ENCODE data around the gene GJB5. TPM values are rescaled to one million over a fixed set of nuclear protein-coding genes. Genes with fewer than 3 reads are reported as not detected.

GJB5 gene
- total and polyA plus RNA-seq, 9 of the 15 experiments (the other 6 are each of a cell fraction or from before 2014, with no cell fraction given), result 0.04 TPM; not detected in 8

DNA sequence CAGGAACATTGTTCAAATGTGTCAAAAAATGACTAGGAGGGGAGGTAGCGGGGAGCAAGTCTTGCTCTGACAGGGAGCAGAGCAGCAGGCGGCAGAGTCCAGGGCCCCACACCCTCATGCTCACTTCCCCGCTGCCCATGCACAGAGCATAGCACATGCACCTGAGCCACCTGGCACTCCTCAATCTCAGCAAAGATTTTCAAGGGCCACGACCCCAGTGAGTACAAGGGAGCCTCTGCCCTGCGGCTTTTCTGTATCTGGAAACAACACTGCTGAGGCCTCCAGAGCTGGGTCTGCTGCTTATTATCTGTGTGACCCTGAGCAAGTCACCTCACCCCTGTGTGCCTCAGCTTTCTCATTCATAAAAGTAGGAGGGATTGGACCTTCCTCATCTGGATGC lies 25.1 kb downstream of the GJB5 start (continued):
- TF ChIP-seq CBFB (CRISPR knock-in tag; IDR thresholded peaks at IDR 0.05), result no peak
- TF ChIP-seq ERF (CRISPR knock-in tag; IDR thresholded peaks at IDR 0.05), result no peak
- TF ChIP-seq RBM17 (IDR thresholded peaks at IDR 0.05; ENCODE audit: borderline replicate concordance, low read depth, low read length), result no peak
- no peak for TF ChIP-seq HNRNPH1 (optimal IDR thresholded peaks at IDR 0.05; ENCODE audit: low read depth, low read length)

DNA sequence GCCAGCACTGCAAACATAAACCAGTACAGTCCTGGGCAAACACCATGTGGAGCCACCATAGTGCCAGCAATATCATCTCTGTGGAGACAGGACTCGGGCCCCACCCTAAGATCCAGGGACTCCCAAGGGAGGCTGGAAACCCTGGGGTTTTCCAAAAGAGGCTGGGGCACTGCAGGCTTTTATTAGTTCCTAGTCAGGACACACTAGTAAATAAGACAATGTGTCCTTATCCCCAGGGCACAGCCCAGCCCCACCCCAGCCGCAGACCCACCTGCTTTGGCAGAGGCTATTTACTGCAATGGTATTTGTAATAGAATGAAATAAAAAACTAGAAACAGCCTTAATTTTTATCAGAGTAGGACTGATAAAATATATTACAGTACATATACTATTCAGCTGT lies 25.7 kb downstream of the GJB5 start:
- Histone ChIP-seq H3K4me2 (ENCODE audit: insufficient read depth, low read length) (no peak overlapping the region), H3K27ac (ENCODE audit: extremely low read depth, low read depth, low read length) (no peak overlapping the region)
- CTCF ChIA-PET (ENCODE audit: low intra/inter-chr PET ratio), result no interaction called here
- TF ChIP-seq ASH1L (IDR thresholded peaks at IDR 0.05; ENCODE audit: borderline replicate concordance, low read depth, partially characterized antibody) (no peak), TAF15 (IDR thresholded peaks at IDR 0.05; ENCODE audit: low read depth, low read length) (no peak), MYNN (IDR thresholded peaks at IDR 0.05) (no peak), MYNN (CRISPR knock-in tag; IDR thresholded peaks at IDR 0.05) (no peak), SMARCA4 (IDR thresholded peaks at IDR 0.05) (no peak), HNRNPUL1 (IDR thresholded peaks at IDR 0.05; ENCODE audit: low read length) (no peak), E2F3 (CRISPR knock-in tag; IDR thresholded peaks at IDR 0.05) (no peak), KDM4B (IDR thresholded peaks at IDR 0.05; ENCODE audit: borderline replicate concordance in 2 of 2, low read depth in 1 of 2) (no peak), XRCC5 (IDR thresholded peaks at IDR 0.05; ENCODE audit: low read depth, low read length) (no peak), CTBP1 (IDR thresholded peaks at IDR 0.05; ENCODE audit: borderline replicate concordance) (no peak), OTX1 (CRISPR knock-in tag; IDR thresholded peaks at IDR 0.05) (no peak), ZNF707 (CRISPR knock-in tag; conservative IDR thresholded peaks at IDR 0.05) (no peak), NFATC3 (IDR thresholded peaks at IDR 0.05) (no peak), ZNF644 (tag; IDR thresholded peaks at IDR 0.05; ENCODE audit: low read depth) (no peak), ZNF511 (CRISPR knock-in tag; IDR thresholded peaks at IDR 0.05) (no peak), MXI1 (IDR thresholded peaks at IDR 0.05; ENCODE audit: low read depth, low read length) (no peak)
- TF ChIP-seq, protein P1, sequence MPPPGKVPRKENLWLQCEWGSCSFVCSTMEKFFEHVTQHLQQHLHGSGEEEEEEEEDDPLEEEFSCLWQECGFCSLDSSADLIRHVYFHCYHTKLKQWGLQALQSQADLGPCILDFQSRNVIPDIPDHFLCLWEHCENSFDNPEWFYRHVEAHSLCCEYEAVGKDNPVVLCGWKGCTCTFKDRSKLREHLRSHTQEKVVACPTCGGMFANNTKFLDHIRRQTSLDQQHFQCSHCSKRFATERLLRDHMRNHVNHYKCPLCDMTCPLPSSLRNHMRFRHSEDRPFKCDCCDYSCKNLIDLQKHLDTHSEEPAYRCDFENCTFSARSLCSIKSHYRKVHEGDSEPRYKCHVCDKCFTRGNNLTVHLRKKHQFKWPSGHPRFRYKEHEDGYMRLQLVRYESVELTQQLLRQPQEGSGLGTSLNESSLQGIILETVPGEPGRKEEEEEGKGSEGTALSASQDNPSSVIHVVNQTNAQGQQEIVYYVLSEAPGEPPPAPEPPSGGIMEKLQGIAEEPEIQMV (tag; conservative IDR thresholded peaks at IDR 0.05; ENCODE audit: low read depth), result no peak
- TF ChIP-seq, protein P2, sequence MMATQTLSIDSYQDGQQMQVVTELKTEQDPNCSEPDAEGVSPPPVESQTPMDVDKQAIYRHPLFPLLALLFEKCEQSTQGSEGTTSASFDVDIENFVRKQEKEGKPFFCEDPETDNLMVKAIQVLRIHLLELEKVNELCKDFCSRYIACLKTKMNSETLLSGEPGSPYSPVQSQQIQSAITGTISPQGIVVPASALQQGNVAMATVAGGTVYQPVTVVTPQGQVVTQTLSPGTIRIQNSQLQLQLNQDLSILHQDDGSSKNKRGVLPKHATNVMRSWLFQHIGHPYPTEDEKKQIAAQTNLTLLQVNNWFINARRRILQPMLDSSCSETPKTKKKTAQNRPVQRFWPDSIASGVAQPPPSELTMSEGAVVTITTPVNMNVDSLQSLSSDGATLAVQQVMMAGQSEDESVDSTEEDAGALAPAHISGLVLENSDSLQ (IDR thresholded peaks at IDR 0.05), result no peak

More for the DNA sequence above, 25.7 kb downstream of the GJB5 start:
- 9% methylated on average over 2 of the region's 2 CpGs for WGBS (ENCODE audit: insufficient coverage, low coverage, missing lambda C conversion rate)
- H3K4me1 ChIP-seq (replicated peaks in 1 of 2; ENCODE audit: control insufficient read depth in 2 of 2, insufficient read depth in 2 of 2, low read length in 2 of 2), result peaks cover 0 to 16% of the 10 kb centered on the region in 2 experiments; a peak in 1 of 5 replicates
- no TSS peak for BruUV-seq (replicated peaks)
- intact Hi-C loops (cut with micrococcal nuclease) (no loop called here), in situ Hi-C loops (cut with MboI) (no loop called here)
- ATAC-seq (no peak), DNase-seq (ENCODE audit: extremely low read depth in 1 of 4, low spot score in 3 of 4) (no peak), FAIRE-seq (no peak)
- no peak overlapping the region for H2AFZ ChIP-seq (ENCODE audit: low read depth, low read length)
- no peaks in the 10 kb centered on the region for H3K9me1 ChIP-seq (ENCODE audit: control insufficient read depth, insufficient read depth, low read length)
- POLR2A ChIA-PET, result no interaction called here
- no peaks in the 10 kb centered on the region for H3K36me3 ChIP-seq (ENCODE audit: control insufficient read depth, insufficient read depth, low read length)
- H3K9me3 ChIP-seq (replicated peaks; ENCODE audit: control insufficient read depth, insufficient read depth, low read depth, low read length), result no peaks in the 10 kb centered on the region
- no peak overlapping the region for H3K9ac ChIP-seq (ENCODE audit: insufficient read depth in 1 of 2, low read depth in 2 of 2, low read length in 2 of 2)
- H4K20me1 ChIP-seq (replicated peaks; ENCODE audit: control insufficient read depth, insufficient read depth, low read length), result 0 out of 2 replicates have a peak, but pooled peaks cover 3% of the 10 kb centered on the region
- H3K27me3 ChIP-seq (ENCODE audit: control insufficient read depth in 2 of 2, insufficient read depth in 2 of 2, low read length in 2 of 2), result peaks cover 47 to 79% of the 10 kb centered on the region in 2 experiments
- no peaks in the 10 kb centered on the region for H3K79me2 ChIP-seq (ENCODE audit: control insufficient read depth, insufficient read depth, low read length)
- H3K4me3 ChIP-seq, result no peak overlapping the region

Data from K562 (cell line).